GM21528 (cell line): ENCODE data around the gene SLC18A2.
"Not testable (repeated sequence)": the region's sequence is repeated elsewhere in the genome, so short reads cannot be mapped to it uniquely, and the experiment has no call there.

ENCODE experiments used
- ATAC-seq: cut with Tn5 transposase; IDR thresholded peaks from one replicate; pipeline ENCODE4 v1.9.1; 2021; ENCODE audit warnings: mild to moderate bottlenecking, moderate library complexity; ENCODE audit not compliant: unreplicated experiment, low FRiP score

The SLC18A2 gene

GRCh38 chr10:117230107-117230506, 10.8 kb upstream of the SLC18A2 start:
- not testable (repeated sequence) for ATAC-seq

DNA sequence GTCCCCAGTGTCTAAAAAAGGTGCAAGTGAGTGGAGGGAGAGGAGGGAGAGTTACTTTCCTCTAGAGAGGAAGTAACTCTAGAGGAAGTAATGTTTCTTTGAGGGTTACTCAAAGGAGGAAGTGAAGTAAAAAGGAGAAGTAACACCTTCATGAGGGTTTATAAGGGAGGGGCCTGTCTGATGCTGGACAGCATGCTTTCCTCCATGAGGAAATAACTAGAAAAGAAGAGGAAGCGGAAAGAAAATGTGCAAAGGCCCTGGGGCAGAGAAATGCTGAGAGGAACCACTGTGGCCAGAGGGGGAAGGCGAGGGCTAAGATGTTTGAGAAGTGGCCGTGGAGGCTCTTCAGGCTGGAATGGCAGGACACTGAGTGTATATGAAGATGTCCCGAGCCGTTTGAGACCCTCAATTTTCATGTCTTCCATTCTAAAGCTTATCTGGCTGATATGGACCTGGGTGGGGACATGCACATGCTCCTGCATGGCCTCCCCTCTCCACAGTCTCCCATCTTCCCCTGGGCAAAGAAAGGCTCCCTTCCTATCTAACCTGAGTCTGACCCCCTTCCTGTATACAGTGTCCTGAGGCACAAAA, 3.4 kb upstream of the SLC18A2 start:
- ATAC-seq: no peak

DNA sequence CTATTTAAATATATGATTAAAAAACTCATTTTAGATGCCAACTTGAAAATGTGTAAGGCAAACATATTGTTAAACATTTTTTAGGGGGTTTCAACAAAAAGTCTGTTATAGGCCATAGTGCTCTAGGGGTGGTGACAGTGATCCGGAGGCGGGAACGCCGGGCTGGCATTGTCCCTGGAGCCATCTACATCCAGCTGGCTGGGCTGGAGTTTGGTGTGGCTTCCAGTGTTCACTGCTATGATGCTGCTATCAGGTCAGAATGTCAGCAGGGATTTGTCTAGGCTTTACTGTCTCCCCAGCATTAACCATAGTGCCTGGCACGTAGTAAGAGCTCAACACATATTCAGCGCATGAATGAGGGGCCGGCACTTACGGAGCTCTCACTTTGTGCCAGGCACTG, 1.9 kb upstream of the SLC18A2 start:
- no peak for ATAC-seq

DNA sequence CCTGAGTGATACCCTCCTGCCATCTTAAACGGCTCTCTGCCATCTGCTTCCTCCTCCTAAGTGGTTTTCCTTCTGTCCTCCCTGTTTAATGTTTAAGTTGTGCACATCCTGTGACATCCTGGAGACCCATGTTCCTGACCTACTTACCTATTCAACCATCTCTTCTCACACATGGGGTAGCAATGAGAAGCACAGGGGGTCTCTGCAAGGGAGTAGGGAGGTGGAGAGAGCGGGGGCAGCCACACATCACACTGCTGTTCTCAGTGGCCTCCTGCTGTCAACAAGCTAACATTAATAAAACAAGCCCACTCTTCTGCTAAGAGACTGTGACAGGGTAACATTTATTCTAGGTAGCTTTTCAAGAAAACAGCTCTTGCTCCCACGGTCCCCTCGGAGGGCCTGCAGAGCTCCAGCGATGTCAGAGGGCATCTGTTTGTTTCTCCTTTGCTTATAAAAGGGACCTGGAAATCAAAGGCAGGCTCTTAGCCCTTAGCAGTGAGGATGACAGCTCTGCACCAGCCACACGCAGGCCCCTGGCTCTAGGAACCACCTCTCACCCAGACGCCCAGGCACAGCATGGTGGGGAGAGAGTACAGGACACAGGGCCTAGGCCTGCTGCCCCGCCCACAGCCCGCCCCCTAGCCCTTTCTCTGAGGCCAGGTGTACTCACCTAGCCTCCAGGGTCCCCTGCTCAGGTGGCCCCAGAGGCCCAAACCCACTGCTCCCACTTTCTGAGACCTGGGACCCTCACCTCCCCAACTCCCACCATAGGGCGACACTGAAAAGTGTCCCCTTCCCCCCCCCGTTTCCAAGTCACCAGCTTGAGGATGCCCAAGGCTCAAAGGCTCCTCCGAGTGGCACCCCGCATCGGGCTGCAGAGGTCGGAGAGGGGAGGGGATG, 943 bp upstream of the SLC18A2 start:
- ATAC-seq: no peak

- no peak for ATAC-seq
Measured at GRCh38 chr10:117241541-117242462, 888 bp downstream of the SLC18A2 start.

DNA sequence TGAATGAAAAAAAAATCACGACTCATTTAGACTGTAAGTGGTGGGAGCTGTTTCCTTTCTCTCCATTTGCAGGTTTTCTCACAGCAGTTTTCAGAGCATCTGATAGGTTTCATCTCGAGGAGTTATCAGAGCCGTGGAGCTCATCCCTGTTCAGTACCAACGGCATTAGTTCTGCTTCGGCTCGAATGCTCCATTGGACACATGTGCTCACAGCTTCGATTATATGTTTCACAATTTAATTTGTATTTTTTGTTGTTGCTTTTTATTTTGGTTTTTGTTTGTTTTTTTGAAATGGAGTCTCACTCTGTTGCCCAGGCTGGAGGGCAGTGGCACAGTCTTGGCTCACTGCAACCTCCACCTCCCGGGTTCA, 1.5 kb downstream of the SLC18A2 start:
- ATAC-seq: no peak

GRCh38 chr10:117246997-117247671, 6.2 kb downstream of the SLC18A2 start:
- ATAC-seq: no peak

DNA sequence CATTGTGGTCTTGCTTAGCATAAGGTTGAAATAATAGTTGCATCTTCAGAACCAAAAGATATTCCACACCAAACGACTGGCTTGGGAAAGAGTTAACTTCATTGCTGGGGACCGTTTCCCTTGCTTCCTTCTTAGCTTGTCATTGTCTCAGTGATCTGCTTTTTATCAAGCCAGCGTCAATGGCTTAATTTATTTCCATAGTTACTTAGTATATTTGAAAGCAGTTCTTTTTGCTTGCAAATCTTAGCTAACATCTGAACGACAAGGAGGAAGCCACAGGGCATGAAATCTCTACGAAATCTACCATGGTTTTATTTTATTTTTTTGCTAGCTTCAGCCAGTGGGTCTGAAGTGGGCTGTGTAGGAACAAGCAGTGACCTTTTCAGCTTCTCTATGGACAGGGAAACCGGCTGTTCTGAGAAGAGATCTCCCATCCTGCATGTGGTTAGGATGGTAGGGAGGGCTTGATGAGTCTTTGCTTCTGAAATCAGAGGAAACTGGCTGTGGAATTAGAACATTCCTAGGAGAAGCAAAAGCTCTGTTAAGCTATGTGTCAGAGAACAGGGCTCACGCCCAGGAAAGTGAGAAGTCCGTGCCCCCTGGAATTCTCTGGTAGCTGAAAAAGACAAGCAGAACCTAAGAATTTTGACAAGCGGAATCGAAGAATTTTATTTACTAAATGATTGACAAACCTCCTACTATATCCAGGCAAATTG, 8.0 kb downstream of the SLC18A2 start:
- no peak for ATAC-seq

GRCh38 chr10:117249493-117250093, 8.7 kb downstream of the SLC18A2 start:
- no peak for ATAC-seq

DNA sequence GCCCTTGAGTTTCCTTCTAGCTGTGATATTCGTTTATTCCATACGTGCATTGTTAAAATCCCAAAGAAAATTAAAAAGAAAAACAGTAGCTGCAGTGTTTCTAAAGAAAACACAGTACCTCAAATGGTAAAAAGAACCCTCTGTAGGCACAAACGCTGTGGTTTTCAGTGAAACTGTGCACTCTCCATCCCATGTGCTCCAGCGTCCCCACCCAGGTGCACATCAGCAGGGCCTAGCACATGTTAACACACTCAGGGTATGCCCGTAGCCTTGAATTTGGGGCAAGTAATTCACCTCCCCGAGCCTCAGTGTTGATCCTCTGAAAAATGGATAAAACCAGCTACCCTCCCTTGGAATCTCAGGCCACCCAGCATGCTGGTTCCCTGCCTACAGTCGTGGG, 9.5 kb downstream of the SLC18A2 start:
- no peak for ATAC-seq

GRCh38 chr10:117253908-117254307, 13.0 kb downstream of the SLC18A2 start:
- no peak for ATAC-seq

- no peak for ATAC-seq
Measured at GRCh38 chr10:117254338-117254737, 13.4 kb downstream of the SLC18A2 start.

GRCh38 chr10:117254774-117255735, 14.1 kb downstream of the SLC18A2 start:
- no peak for ATAC-seq

DNA sequence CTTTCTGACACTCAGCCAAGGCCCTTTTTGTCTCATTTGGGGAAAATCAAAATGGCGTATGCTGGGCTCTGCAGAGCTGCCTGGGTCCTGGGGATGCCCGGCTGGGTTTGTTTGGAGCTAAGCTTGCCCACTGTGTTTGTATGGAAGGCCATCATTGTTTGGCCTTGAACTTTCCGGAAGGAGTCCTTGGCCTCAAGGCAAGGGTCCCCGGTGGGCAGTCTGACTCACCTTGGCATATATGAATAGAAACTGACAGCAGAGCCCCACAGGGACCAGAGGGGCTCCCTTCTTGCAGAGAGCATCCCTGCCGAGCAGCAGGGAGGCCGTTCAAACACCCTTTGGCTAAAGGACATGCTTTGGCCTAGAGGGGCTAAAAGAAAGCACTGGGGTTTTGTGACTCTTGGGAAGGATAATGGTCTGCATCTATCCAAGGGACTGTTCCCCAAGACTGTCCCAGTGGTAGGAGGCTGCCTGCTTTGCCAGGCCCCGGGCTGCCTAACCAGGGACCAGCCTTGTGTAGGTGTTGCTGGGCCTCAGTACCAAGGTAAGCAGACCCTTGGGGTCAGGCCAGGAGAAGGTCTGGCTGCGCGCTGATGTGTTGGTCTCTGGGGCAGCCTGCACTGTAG, 15.0 kb downstream of the SLC18A2 start:
- ATAC-seq: no peak

GRCh38 chr10:117256910-117257309, 16.0 kb downstream of the SLC18A2 start:
- ATAC-seq: no peak

- no peak for ATAC-seq
Measured at GRCh38 chr10:117257721-117258120, 16.8 kb downstream of the SLC18A2 start.

DNA sequence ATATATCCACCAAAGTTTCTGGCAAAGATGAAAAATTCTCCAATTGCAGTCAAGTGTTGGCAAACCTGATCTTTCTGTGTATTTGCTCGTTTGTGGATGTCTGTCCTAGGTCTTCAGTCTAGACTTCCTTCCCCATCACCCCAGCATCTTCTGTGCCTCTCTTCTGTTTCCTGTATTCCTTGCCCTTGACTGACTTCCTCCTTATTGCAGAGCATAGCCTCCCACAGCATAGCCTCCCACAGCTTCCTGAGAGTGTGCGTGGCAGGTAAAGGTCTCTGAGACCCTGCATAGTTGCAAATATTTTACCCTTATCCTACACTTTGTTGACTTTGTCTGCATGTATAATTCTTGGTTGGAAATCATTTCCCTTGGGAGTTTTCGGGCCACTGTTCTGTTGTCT, 18.4 kb downstream of the SLC18A2 start:
- ATAC-seq: no peak

- ATAC-seq: no peak
Measured at GRCh38 chr10:117260084-117260483, 19.2 kb downstream of the SLC18A2 start.
